SU-DHL-6 (cell line): ENCODE data around the gene SMIM45.

Source experiments
- CTCF ChIP-seq: fragments of 200-600 bp; sonication (generic); IDR thresholded peaks from one replicate; pipeline ENCODE4 v1.5.1; 2017; ENCODE audit warnings: antibody characterized with exemption, mild to moderate bottlenecking, low read length, moderate library complexity; ENCODE audit not compliant: insufficient read depth, poor library complexity, severe bottlenecking
- EZH2phosphoT487 ChIP-seq: fragments of 200-600 bp; sonication (generic), shearing (Covaris generic); conservative IDR thresholded peaks from 2 replicates; pipeline ENCODE4 v1.6.1; 2018; ENCODE audit warnings: mild to moderate bottlenecking, antibody characterized with exemption, low read length, moderate library complexity, mixed read lengths

GRCh38 chr22:42000466-42000865 is 48.5 kb downstream of the SMIM45 start:
- TF ChIP-seq CTCF (no peak), EZH2phosphoT487 (no peak)
